GM10266 (cell line): ENCODE measurements around the gene PIMREG.

ENCODE experiments used
- DNase-seq: peaks from one replicate; pipeline ENCODE4 v3.0.0; 2012; ENCODE audit errors: extremely low spot score
- CTCF ChIP-seq: IDR thresholded peaks from 2 replicates; pipeline ENCODE4 v1.5.1; 2012; ENCODE audit warnings: mild to moderate bottlenecking, low read depth; ENCODE audit not compliant: control insufficient read depth, insufficient read depth; ENCODE audit errors: missing control alignments

Gene PIMREG

GRCh38 chr17:6420173-6420641 is 24.0 kb upstream of the PIMREG start:
- TF ChIP-seq CTCF, result peak; percentile 15
- no peak for DNase-seq

GRCh38 chr17:6421700-6422604 is 22.3 kb upstream of the PIMREG start:
- TF ChIP-seq CTCF, result peak; percentile 82
- DNase-seq, result peak; percentile 83

- no peak for DNase-seq
- TF ChIP-seq CTCF, result no peak
These were observed 21.5 kb upstream of the PIMREG start for GRCh38 chr17:6422654-6423241.

- no peak for DNase-seq
- no peak for TF ChIP-seq CTCF
These were observed 20.3 kb upstream of the PIMREG start for GRCh38 chr17:6423931-6424330.

GRCh38 chr17:6425407-6425806 is 18.8 kb upstream of the PIMREG start:
- no peak for TF ChIP-seq CTCF
- no peak for DNase-seq

- no peak for DNase-seq
These were observed 17.7 kb upstream of the PIMREG start for GRCh38 chr17:6426356-6427101.

More at GRCh38 chr17:6426356-6427101, 17.7 kb upstream of the PIMREG start:
- no peak for TF ChIP-seq CTCF
